Aorta (tissue), 5 donors: ENCODE measurements around the gene FAM217B. TPM values are rescaled to one million over a fixed set of nuclear protein-coding genes. Genes with fewer than 3 reads are reported as not detected.
A peak's percentile ranks its signal among the peaks of the same experiment; 100 is the strongest.

Experiments used
- ATAC-seq: fragments of 200-7000 bp; cut with Tn5 transposase; one replicate; pipeline ENCODE4 v1.9.1; 2022; ENCODE audit warnings: moderate library complexity; ENCODE audit not compliant: low FRiP score
- DNase-seq, 2 donors: peaks; one replicate each; pipeline ENCODE4 v3.0.0-alpha.2; 2020
- H3K27ac ChIP-seq, 2 donors: one replicate each; pipeline ENCODE4 v1.5.1; 2013; ENCODE audit warnings: low read length in 2 of 2, mild to moderate bottlenecking in 2 of 2, moderate library complexity in 2 of 2, control low read depth in 1 of 2, inconsistent platforms in 1 of 2, low read depth in 1 of 2
- H3K27me3 ChIP-seq, 2 donors: one replicate each; pipeline ENCODE4 v1.6.1; 2013; ENCODE audit warnings: control low read depth in 1 of 2, low read length in 1 of 2, mild to moderate bottlenecking in 1 of 2, moderate library complexity in 1 of 2; ENCODE audit not compliant: insufficient read depth in 2 of 2, control insufficient read depth in 1 of 2
- H3K36me3 ChIP-seq, 2 donors: one replicate each; pipeline ENCODE4 v1.6.1; 2013; ENCODE audit warnings: control low read depth in 1 of 2, low read length in 1 of 2, mild to moderate bottlenecking in 1 of 2; ENCODE audit not compliant: insufficient read depth in 2 of 2, control insufficient read depth in 1 of 2
- H3K4me1 ChIP-seq, 2 donors: one replicate each; pipeline ENCODE4 v1.6.1; 2013; ENCODE audit warnings: low read length in 2 of 2, control low read depth in 1 of 2, mild to moderate bottlenecking in 1 of 2, moderate library complexity in 1 of 2; ENCODE audit not compliant: insufficient read depth in 2 of 2, control insufficient read depth in 1 of 2
- H3K4me3 ChIP-seq, 2 donors: one replicate each; pipeline ENCODE4 v1.5.1; 2013; ENCODE audit warnings: low read length in 2 of 2, control low read depth in 1 of 2, mild to moderate bottlenecking in 1 of 2
- H3K9me3 ChIP-seq: one replicate; pipeline ENCODE4 v1.6.1; 2013; ENCODE audit warnings: mild to moderate bottlenecking, low read length; ENCODE audit not compliant: control insufficient read depth
- WGBS, 2 donors: extraction: QIAGEN DNeasy Blood & Tissue Kit; methylation state at CpG; one replicate each; pipeline ENCODE4 v1.1.7; 2013; 5-methylcytosine and 5-hydroxymethylcytosine counted together
- intact Hi-C, 2 donors: fragments of 100-400 bp; cut with DNase I; formaldehyde crosslinking; loops; one replicate each; pipeline versions ENCODE4 v1.14.2 to v1.15.0; 2022
- polyA plus RNA-seq, 2 donors: library from polyadenylated mRNA; stranded (reverse); fragments of 200-250 nt; gene quantifications; one replicate each; pipeline ENCODE4 v1.2.3, GENCODE V29; 2013
- total RNA-seq, 2 donors: library from RNA; stranded (reverse); fragmentation: NEBNext Ultra II Directional; extraction: Animal tissue kit (Norgen Biotek cat#: 25700); gene quantifications; one replicate each; pipeline ENCODE4 v1.2.1, GENCODE V29; 2021
- donor health status: healthy with polysubstance abuse.
- donor health status: Bipolar disorder and iron deficiency.
- donor health status: DM: no; HTN: no; CAD: no.
- donor health status: DM: no; HTN: no; CAD: no.
- donor health status: DM: yes; HTN: yes; CAD: no.

FAM217B gene
- total and polyA plus RNA-seq, 4 donors = 5.4 to 16.6 (median 7.2) TPM

- intact Hi-C loops = no loop called here
- WGBS, 2 donors = 77 to 80% methylated on average over 4 of the region's 4 CpGs
- H3K4me1 ChIP-seq = no peaks in the 10 kb centered on the region
- no peak for DNase-seq
- ATAC-seq = no peak
- no peaks in the 10 kb centered on the region for H3K27me3 ChIP-seq
- no peak overlapping the region for H3K27ac ChIP-seq
- H3K4me3 ChIP-seq = no peak overlapping the region
- H3K36me3 ChIP-seq = no peaks in the 10 kb centered on the region
- no peaks in the 10 kb centered on the region for H3K9me3 ChIP-seq
Observed at GRCh38 chr20:59936409-59936808, 3.8 kb upstream of the FAM217B start.

- H3K27ac ChIP-seq = no peak overlapping the region
- H3K4me3 ChIP-seq = no peak overlapping the region
- no peak for ATAC-seq
- H3K27me3 ChIP-seq = no peaks in the 10 kb centered on the region
- no peaks in the 10 kb centered on the region for H3K9me3 ChIP-seq
- H3K4me1 ChIP-seq = no peaks in the 10 kb centered on the region
- no peaks in the 10 kb centered on the region for H3K36me3 ChIP-seq
- intact Hi-C loops = no loop called here
- DNase-seq = no peak
- WGBS, 2 donors = 81 to 85% methylated on average over 3 of the region's 3 CpGs
Observed at GRCh38 chr20:59937150-59937549, 3.0 kb upstream of the FAM217B start.

- intact Hi-C loops = no loop called here
- Histone ChIP-seq H3K4me1 (no peaks in the 10 kb centered on the region), H3K27ac (no peak overlapping the region), H3K4me3 (no peak overlapping the region), H3K36me3 (no peaks in the 10 kb centered on the region), H3K27me3 (no peaks in the 10 kb centered on the region), H3K9me3 (no peaks in the 10 kb centered on the region)
- 51 to 52% methylated on average over 4 of the region's 4 CpGs for WGBS, 2 donors
- ATAC-seq (no peak), DNase-seq (no peak)
Observed at GRCh38 chr20:59938221-59938620, 2.0 kb upstream of the FAM217B start.

- WGBS, 2 donors = 70 to 71% methylated on average over 7 of the region's 7 CpGs
- H3K4me1 ChIP-seq = no peaks in the 10 kb centered on the region
- H3K36me3 ChIP-seq = no peaks in the 10 kb centered on the region
- H3K27me3 ChIP-seq = no peaks in the 10 kb centered on the region
- no peak for ATAC-seq
- peak in 1 of 2 donors; percentile 61 for DNase-seq
- no peak overlapping the region for H3K4me3 ChIP-seq
- H3K27ac ChIP-seq = no peak overlapping the region
- no peaks in the 10 kb centered on the region for H3K9me3 ChIP-seq
- intact Hi-C loops = no loop called here
Observed at GRCh38 chr20:59938696-59939051, 1.5 kb upstream of the FAM217B start.

- intact Hi-C loops = no loop called here
- Histone ChIP-seq H3K4me3 (peak overlapping the region; percentile 35 to 89), H3K27ac (peak overlapping the region in 1 of 2 donors; percentile 92), H3K9me3 (no peaks in the 10 kb centered on the region), H3K4me1 (no peaks in the 10 kb centered on the region), H3K36me3 (no peaks in the 10 kb centered on the region), H3K27me3 (no peaks in the 10 kb centered on the region)
- ATAC-seq = no peak
- 40 to 43% methylated on average over 96 to 104 of the region's 104 CpGs for WGBS, 2 donors
- DNase-seq = peak in 1 of 2 donors; percentile 76
Observed at GRCh38 chr20:59939052-59939878, 924 bp upstream of the FAM217B start.

GRCh38 chr20:59939879-59940128 lies 385 bp upstream of the FAM217B start:
- peak; percentile 55 for ATAC-seq
- 0% methylated on average over 24 of the region's 24 CpGs for WGBS, 2 donors
- peak overlapping the region; percentile 35 to 89 for H3K4me3 ChIP-seq
- no peaks in the 10 kb centered on the region for H3K9me3 ChIP-seq
- H3K27me3 ChIP-seq = no peaks in the 10 kb centered on the region
- no peaks in the 10 kb centered on the region for H3K4me1 ChIP-seq
- H3K36me3 ChIP-seq = peaks cover 0 to 4% of the 10 kb centered on the region in 2 donors
- H3K27ac ChIP-seq = peak overlapping the region in 1 of 2 donors; percentile 92
- peak; percentile 71 to 81 for DNase-seq
- intact Hi-C loops = no loop called here

- Histone ChIP-seq H3K4me3 (peak overlapping the region; percentile 64 to 71), H3K9me3 (no peaks in the 10 kb centered on the region), H3K4me1 (no peaks in the 10 kb centered on the region), H3K36me3 (peaks cover 0 to 5% of the 10 kb centered on the region in 2 donors), H3K27ac (peak overlapping the region; percentile 25 to 95), H3K27me3 (no peaks in the 10 kb centered on the region)
- no peak for DNase-seq
- ATAC-seq = no peak
- WGBS, 2 donors = 0% methylated on average over 4 of the region's 4 CpGs
- intact Hi-C loops = no loop called here
Observed at GRCh38 chr20:59940956-59941294, 736 bp downstream of the FAM217B start.

- Histone ChIP-seq H3K27me3 (no peaks in the 10 kb centered on the region), H3K4me1 (no peaks in the 10 kb centered on the region), H3K27ac (no peak overlapping the region), H3K36me3 (peaks cover 0 to 5% of the 10 kb centered on the region in 2 donors), H3K4me3 (no peak overlapping the region), H3K9me3 (no peaks in the 10 kb centered on the region)
- intact Hi-C loops = no loop called here
- WGBS, 2 donors = 80 to 84% methylated on average over 2 of the region's 2 CpGs
- ATAC-seq (no peak), DNase-seq (no peak)
Observed at GRCh38 chr20:59942245-59942644, 2.1 kb downstream of the FAM217B start.

GRCh38 chr20:59944726-59945125 lies 4.5 kb downstream of the FAM217B start:
- ATAC-seq = no peak
- intact Hi-C loops = no loop called here
- WGBS, 2 donors = 76 to 79% methylated on average over 7 of the region's 7 CpGs
- no peak overlapping the region for H3K4me3 ChIP-seq
- peaks cover 0 to 5% of the 10 kb centered on the region in 2 donors for H3K36me3 ChIP-seq
- H3K4me1 ChIP-seq = no peaks in the 10 kb centered on the region
- no peaks in the 10 kb centered on the region for H3K27me3 ChIP-seq
- H3K9me3 ChIP-seq = no peaks in the 10 kb centered on the region
- no peak overlapping the region for H3K27ac ChIP-seq
- DNase-seq = no peak
